ENCODE results near the gene MKNK2. TPM values are rescaled to one million over a fixed set of nuclear protein-coding genes. Genes with fewer than 3 reads are reported as not detected.

MKNK2 gene
- total RNA-seq, 4 donors from 2014 or later, result 189 to 279 (median 236) TPM

DNA sequence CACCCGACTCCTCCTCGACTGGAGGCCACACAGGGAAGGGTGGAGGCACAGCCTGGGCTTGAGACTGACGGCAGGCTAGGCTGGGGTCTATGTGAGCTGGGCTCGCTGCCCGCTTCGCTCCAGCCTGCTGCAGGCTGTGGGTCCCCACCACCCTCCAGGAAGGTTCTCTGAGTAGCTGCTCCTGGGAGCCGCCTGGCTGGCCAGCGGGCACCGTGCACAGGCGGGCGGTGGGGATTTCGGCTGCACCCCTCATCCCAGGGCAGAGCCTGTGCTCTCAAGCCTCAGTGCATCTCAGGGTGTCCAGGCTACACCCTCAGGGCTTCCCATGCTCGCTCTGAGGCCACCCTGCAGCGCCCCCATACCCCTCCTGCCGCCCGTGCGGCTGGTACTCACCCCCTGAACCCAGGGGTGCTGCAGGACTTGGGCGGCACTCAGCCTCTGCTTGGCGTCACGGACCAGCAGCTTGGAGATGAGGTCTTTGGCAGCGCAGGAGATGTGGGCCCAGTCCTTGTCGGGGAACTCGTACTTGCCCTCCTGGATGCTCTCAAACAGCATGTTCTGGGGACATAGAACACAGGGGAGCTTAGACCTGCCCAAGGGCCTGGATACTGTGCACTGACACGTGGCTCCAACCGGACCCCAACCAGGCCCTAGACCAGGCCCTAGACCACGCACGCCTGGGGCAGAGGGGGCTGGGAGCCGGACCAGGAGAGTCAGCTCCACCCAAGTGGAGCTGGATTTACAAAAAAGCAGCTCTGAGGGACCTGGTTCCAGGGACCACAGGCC lies 10.2 kb downstream of the MKNK2 start:
- Histone ChIP-seq H3K27ac (peak overlapping the region; percentile 89 to 99 (median 96)), H3K4me3 (peak overlapping the region in 1 of 4 donors; percentile 44), H3K4me1 (peaks cover 36 to 48% (median 38%) of the 10 kb centered on the region in 4 donors), H3K9me3 (peaks cover 0 to under 1% of the 10 kb centered on the region in 2 donors), H3K36me3 (peaks cover 0 to 34% (median 11%) of the 10 kb centered on the region in 4 donors), H3K27me3 (no peaks in the 10 kb centered on the region)
- in situ Hi-C loops (cut with MboI; ENCODE audit: low pct_ligation_motif_present in 1 of 4, low pct_unique_long_range_greater_than_20kb in 1 of 4, low sequenced_read_pairs in 3 of 4) (no loop called here), intact Hi-C loops (cut with DNase I; ENCODE audit: low total_unique reads) (no loop called here)
- WGBS, 2 donors (ENCODE audit: low coverage in 1 of 2), result 90% methylated on average over 22 of the region's 28 CpGs; no CpG with 5 or more reads in 1 of the 2 donors
- no peak for TF ChIP-seq POLR2AphosphoS5 (IDR thresholded peaks at IDR 0.05)
- TF ChIP-seq, protein P1, sequence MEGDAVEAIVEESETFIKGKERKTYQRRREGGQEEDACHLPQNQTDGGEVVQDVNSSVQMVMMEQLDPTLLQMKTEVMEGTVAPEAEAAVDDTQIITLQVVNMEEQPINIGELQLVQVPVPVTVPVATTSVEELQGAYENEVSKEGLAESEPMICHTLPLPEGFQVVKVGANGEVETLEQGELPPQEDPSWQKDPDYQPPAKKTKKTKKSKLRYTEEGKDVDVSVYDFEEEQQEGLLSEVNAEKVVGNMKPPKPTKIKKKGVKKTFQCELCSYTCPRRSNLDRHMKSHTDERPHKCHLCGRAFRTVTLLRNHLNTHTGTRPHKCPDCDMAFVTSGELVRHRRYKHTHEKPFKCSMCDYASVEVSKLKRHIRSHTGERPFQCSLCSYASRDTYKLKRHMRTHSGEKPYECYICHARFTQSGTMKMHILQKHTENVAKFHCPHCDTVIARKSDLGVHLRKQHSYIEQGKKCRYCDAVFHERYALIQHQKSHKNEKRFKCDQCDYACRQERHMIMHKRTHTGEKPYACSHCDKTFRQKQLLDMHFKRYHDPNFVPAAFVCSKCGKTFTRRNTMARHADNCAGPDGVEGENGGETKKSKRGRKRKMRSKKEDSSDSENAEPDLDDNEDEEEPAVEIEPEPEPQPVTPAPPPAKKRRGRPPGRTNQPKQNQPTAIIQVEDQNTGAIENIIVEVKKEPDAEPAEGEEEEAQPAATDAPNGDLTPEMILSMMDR (IDR thresholded peaks at IDR 0.05), result no peak
- TF ChIP-seq POLR2A (IDR thresholded peaks at IDR 0.05), result no peak
- TF ChIP-seq EP300 (IDR thresholded peaks at IDR 0.05; ENCODE audit: low read depth), result no peak
- DNase-seq, result no peak

DNA sequence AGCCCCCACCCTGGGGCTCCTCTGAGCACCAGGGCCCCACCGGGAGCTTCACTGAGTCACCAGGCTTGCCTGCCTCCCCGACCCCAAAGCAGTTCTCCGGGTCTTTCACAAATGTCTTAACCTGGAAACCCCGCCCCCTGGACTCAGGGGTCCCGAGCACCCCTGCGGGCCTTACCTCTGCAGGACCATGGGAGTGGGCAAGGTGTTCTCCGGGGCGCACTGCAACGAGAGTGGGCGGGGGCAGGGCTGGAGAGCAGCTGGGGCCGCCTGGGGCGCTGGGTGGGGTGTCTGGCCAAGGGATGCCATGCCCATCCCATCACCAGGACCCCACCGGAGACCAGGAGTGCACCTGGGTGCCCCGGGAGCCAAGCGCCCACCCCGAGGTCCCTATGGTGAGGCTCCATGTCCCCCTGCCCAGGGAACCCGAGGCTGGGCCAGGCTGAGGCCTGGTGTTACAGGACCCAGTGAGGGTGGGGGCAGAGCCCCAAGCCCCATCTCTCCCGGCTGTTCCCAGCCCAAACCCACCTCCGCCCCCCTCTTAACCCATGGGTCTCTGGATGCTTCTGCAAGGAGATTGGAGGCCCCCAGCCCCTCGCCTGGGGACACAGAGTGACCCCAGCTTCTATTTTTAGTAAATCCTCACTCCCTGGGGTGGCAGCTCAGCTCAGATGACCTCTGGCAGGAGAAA lies 10.9 kb downstream of the MKNK2 start:
- Histone ChIP-seq H3K9me3 (peaks cover 0 to 5% of the 10 kb centered on the region in 2 donors), H3K36me3 (peaks cover 0 to 34% (median 10%) of the 10 kb centered on the region in 4 donors), H3K27me3 (no peaks in the 10 kb centered on the region), H3K4me3 (no peak overlapping the region), H3K27ac (peak overlapping the region in 3 of 4 donors; percentile 89 to 99 (median 96)), H3K4me1 (peaks cover 30 to 41% (median 31%) of the 10 kb centered on the region in 4 donors)
- TF ChIP-seq POLR2A (IDR thresholded peaks at IDR 0.05), result no peak
- no peak for TF ChIP-seq EP300 (IDR thresholded peaks at IDR 0.05; ENCODE audit: low read depth)
- TF ChIP-seq, protein P1 (IDR thresholded peaks at IDR 0.05), result no peak
- no peak for TF ChIP-seq POLR2AphosphoS5 (IDR thresholded peaks at IDR 0.05)
- DNase-seq, result no peak
- in situ Hi-C loops (cut with MboI; ENCODE audit: low pct_ligation_motif_present in 1 of 4, low pct_unique_long_range_greater_than_20kb in 1 of 4, low sequenced_read_pairs in 3 of 4), result no loop called here
- WGBS, 2 donors (ENCODE audit: low coverage in 1 of 2), result 82% methylated on average over 9 of the region's 20 CpGs; no CpG with 5 or more reads in 1 of the 2 donors
- intact Hi-C loops (cut with DNase I; ENCODE audit: low total_unique reads), result no loop called here

DNA sequence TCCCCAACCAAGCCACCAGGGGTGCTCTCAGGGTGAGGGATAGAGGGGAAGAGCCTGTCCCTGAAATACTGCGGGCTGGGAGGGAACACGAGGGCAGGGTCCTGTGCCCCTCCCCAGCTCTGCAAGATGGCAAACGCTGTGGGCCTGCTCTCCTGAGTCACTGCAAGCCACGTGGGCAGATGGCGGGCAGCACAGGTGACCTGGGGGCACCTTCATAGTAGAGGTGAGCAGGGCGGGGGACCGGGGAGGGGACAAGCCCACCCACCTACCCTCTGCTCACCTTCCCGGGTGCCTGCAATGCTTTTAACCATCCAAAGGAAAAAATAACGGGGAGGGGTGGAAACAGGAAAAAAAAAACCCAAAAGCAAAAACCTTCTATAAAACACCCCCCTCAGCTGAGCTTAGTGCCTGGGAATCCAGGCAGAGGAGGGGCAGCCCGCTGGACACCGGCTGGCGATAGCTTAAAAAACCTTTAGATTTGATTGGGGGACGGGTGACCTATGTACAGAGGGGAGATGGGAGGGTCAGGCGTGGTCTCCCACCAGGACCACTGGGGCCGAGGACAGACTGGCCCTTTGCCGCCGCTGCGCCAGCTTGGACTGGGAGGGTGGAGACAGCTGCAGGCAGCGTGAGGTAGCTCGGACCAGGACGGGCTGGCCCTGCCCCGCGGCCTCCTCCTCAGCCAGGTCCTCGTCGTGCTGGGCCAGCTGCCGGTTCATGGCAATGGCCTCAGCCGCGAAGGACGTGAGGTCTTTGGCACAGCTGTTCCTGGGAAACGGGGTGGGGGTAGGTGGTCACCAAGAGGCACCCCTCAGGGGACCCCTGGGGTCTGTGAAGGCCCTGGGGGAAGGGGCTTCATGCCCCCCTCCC lies 11.7 kb downstream of the MKNK2 start:
- no peak for DNase-seq
- in situ Hi-C loops (cut with MboI; ENCODE audit: low pct_ligation_motif_present in 1 of 4, low pct_unique_long_range_greater_than_20kb in 1 of 4, low sequenced_read_pairs in 3 of 4), result no loop called here
- no peak for TF ChIP-seq POLR2A (IDR thresholded peaks at IDR 0.05)
- no peak for TF ChIP-seq POLR2AphosphoS5 (IDR thresholded peaks at IDR 0.05)
- TF ChIP-seq, protein P1 (IDR thresholded peaks at IDR 0.05), result no peak
- TF ChIP-seq EP300 (IDR thresholded peaks at IDR 0.05; ENCODE audit: low read depth), result no peak
- Histone ChIP-seq H3K36me3 (peaks cover 0 to 34% (median 10%) of the 10 kb centered on the region in 4 donors), H3K27ac (peak overlapping the region in 2 of 4 donors; percentile 96 to 99), H3K4me3 (no peak overlapping the region), H3K27me3 (no peaks in the 10 kb centered on the region), H3K4me1 (peaks cover 28 to 43% (median 33%) of the 10 kb centered on the region in 4 donors), H3K9me3 (peaks cover 0 to 5% of the 10 kb centered on the region in 2 donors)
- 83 to 87% methylated on average over 5 to 27 of the region's 30 CpGs for WGBS, 2 donors (ENCODE audit: low coverage in 1 of 2)
- intact Hi-C loops (cut with DNase I; ENCODE audit: low total_unique reads), result no loop called here

All from transverse colon (tissue), 4 donors.